H1 (cell line): ENCODE data around the gene ARHGAP27. TPM values are rescaled to one million over a fixed set of nuclear protein-coding genes. Genes with fewer than 3 reads are reported as not detected.
A peak's percentile ranks its signal among the peaks of the same experiment; 100 is the strongest.

Source experiments
- ASH2L ChIP-seq: fragments of 200-600, 300-600 bp; sonication (generic); IDR thresholded peaks from one replicate; pipeline ENCODE4 v1.7.1; 2017; ENCODE audit warnings: low read length
- CTBP2 ChIP-seq: IDR thresholded peaks from 2 replicates; pipeline ENCODE4 v1.7.0; 2011; ENCODE audit warnings: borderline replicate concordance, mild to moderate bottlenecking, moderate library complexity, mixed read lengths, low read length; ENCODE audit not compliant: insufficient read depth, insufficient read length
- KDM5A ChIP-seq: fragments of 200-600 bp; IDR thresholded peaks from 2 replicates; pipeline ENCODE4 v1.7.1; 2012; ENCODE audit warnings: mild to moderate bottlenecking, low read length, inconsistent platforms, mixed read lengths
- MAFK ChIP-seq: IDR thresholded peaks from 2 replicates; pipeline ENCODE4 v1.6.1; 2012; ENCODE audit warnings: low read depth, mild to moderate bottlenecking, improper control_type of control experiment, low read length
- POLR2A ChIP-seq, 2 experiments: IDR thresholded peaks; 1 replicate in 1 of 2; 2 replicates in 1 of 2; pipeline ENCODE4 v1.6.1; 2011; ENCODE audit warnings: low read depth in 2 of 2, low read length in 2 of 2, mild to moderate bottlenecking in 2 of 2; ENCODE audit errors: control extremely low read depth in 1 of 2
- RAD21 ChIP-seq, 2 experiments: IDR thresholded peaks in 1 of 2; conservative IDR thresholded peaks in 1 of 2; 2 replicates each; pipeline ENCODE4 v1.6.1; 2011; ENCODE audit warnings: low read depth in 2 of 2, low read length in 2 of 2, improper control_type of control experiment in 1 of 2, inconsistent platforms in 1 of 2, mild to moderate bottlenecking in 1 of 2, moderate library complexity in 1 of 2
- RBBP5 ChIP-seq: IDR thresholded peaks from 2 replicates; pipeline ENCODE4 v1.7.1; 2012; ENCODE audit warnings: low read depth, mild to moderate bottlenecking, inconsistent platforms, low read length, moderate library complexity, borderline replicate concordance
- SUZ12 ChIP-seq: fragments of 200-600 bp; sonication (generic); IDR thresholded peaks from 2 replicates; pipeline ENCODE4 v1.6.1; 2012; ENCODE audit warnings: mild to moderate bottlenecking, inconsistent platforms, low read length, moderate library complexity, mixed read lengths
- polyA plus RNA-seq, 7 experiments: library from polyadenylated mRNA; depleted of rRNA in 3 of 7; stranded (reverse) in 5 of 7; unstranded in 2 of 7; fragments of >200 nt in 5 of 7; fragments of 200-250 nt in 2 of 7; gene quantifications; 1 replicate in 5 of 7; 2 replicates in 1 of 7; 4 replicates in 1 of 7; pipeline versions ENCODE4 v1.2.1 to v1.2.3, GENCODE V29; 2011 to 2013; ENCODE audit warnings: missing spikeins in 2 of 7, mixed read lengths in 2 of 7
- total RNA-seq: library from RNA; stranded (reverse); fragmentation: NEBNext Ultra II Directional; extraction: Animal tissue kit (Norgen Biotek cat#: 25700); gene quantifications from 2 replicates; pipeline ENCODE4 v1.2.1, GENCODE V29; 2021

ARHGAP27 gene
- total and polyA plus RNA-seq, 2 of the 8 experiments (the other 6 are each of a cell fraction or from before 2014, with no cell fraction given) = 11.6 to 13.1 TPM

DNA sequence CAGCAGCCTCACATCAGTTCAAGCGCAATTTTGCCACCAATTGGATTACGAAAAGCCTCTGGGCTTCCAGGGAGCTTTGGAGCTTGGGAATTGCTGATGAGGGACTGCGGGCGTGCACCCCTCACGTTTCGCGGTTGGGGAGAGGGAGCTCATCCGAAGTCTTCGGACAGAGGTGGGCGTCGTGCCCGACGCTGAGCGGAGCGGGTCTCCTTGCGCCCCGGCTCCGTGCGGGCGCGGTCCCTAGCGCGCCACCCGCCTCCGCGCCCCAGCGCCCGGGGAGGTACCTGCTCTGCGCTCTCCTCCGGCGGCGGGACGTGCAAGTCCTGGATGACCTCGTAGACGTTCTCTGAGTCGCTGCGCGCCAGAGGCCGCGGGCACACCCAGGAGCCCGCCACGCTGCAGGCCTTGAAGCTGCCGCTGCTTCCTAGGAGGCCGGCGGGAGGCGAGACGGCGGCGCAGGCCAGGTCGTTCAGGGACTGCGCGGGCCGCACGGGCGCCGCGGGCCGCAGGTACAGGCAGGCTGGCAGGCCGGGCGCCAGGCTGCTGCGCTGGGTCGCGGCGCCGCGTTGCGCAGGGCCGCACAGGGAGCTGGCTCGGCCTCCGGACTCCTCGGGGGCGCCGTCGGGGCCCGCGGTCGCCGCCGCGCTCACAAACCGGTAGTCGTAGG lies 3.2 kb downstream of the ARHGAP27 start (continued):
- TF ChIP-seq CTBP2 = peak; percentile 79
- no peak for TF ChIP-seq POLR2A (IDR thresholded peaks at IDR 0.05; ENCODE audit: control extremely low read depth in 1 of 2, low read depth in 2 of 2, low read length in 2 of 2)
- TF ChIP-seq KDM5A = no peak
- peak; percentile 50 for TF ChIP-seq ASH2L
- TF ChIP-seq MAFK = no peak
- TF ChIP-seq RAD21 (IDR thresholded peaks at IDR 0.05 in 1 of 2, conservative IDR thresholded peaks at IDR 0.05 in 1 of 2; ENCODE audit: low read depth in 2 of 2, low read length in 2 of 2) = no peak
- TF ChIP-seq SUZ12 = peak; percentile 83; the same call in 1 of the 2 replicates
- TF ChIP-seq RBBP5 = 0 out of 2 replicates have a peak, but pooled peaks have one; percentile 64
